ENCODE measurements around the gene SYNGR2. TPM values are rescaled to one million over a fixed set of nuclear protein-coding genes. Genes with fewer than 3 reads are reported as not detected.

SYNGR2 gene
- polyA plus RNA-seq, 1 experiment = 135 TPM

DNA sequence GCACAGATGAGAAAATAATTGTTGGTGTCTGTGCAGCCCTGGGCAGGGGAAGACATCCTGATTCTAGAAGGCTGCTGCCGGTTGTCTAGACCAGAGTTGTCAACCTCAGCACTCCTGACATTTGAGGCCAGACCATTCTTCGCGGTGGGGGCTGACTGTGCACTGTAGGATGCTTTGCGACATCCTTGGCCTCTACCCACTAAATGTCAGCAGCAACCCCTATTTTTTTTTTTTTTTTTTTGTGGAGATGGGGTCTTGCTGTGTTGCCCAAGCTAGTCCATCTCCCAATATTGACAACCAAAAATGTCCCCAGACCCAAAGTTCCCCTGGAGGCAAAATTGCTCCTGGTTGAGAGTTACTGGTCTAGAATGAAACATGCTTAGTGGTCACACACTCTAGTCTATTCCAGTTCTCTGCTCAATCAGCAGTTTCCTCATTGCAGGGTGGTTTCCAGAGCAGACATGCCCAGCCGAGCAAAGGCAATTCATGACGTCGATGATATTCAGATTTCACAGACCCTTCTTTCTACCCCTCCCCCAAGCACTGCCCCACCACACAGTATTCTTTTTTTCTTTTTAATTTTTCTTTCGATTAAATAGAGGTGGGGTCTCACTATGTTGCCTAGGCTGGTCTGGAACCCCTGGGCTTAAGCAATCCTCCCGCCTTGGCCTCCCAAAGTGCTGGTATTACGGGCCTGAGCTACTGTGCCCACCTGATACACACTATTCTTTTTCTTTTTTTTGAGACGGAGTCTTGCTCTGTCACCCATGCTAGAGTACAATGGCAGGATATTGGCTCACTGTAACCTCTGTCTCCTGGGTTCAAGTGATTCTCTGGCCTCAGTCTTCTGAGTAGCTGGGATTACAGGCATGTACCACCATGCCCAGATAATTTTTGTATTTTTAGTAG, 13.2 kb upstream of the SYNGR2 start:
- POLR2A ChIA-PET = no interaction called here
- DNase-seq (ENCODE audit: low read depth) = no peak
- CTCF ChIA-PET = interaction anchor here (0.6 kb wide), 1 partner anchor 48 kb away, joined by 3 read pairs; no protein-coding TSS in a partner anchor

GRCh38 chr17:78159575-78160158, 8.7 kb upstream of the SYNGR2 start:
- no peak for TF ChIP-seq CTCF (IDR thresholded peaks at IDR 0.05; ENCODE audit: insufficient read depth, low read depth, low read length)
- H3K36me3 ChIP-seq (ENCODE audit: control insufficient read depth, insufficient read depth, low read length) = no peaks in the 10 kb centered on the region
- H3K27me3 ChIP-seq (ENCODE audit: control insufficient read depth, insufficient read depth, low read length) = no peaks in the 10 kb centered on the region
- DNase-seq (ENCODE audit: low read depth) = no peak
- CTCF ChIA-PET = interaction anchor here (1.3 kb wide), 1 partner anchor 50 kb away, joined by 3 read pairs; no protein-coding TSS in a partner anchor
- POLR2A ChIA-PET = no interaction called here
- no peak overlapping the region for H3K4me3 ChIP-seq (ENCODE audit: low read depth, low read length)

More for the DNA sequence above, 13.2 kb upstream of the SYNGR2 start:
- H3K4me3 ChIP-seq (ENCODE audit: low read depth, low read length) = no peak overlapping the region
- TF ChIP-seq CTCF (IDR thresholded peaks at IDR 0.05; ENCODE audit: insufficient read depth, low read depth, low read length) = no peak
- H3K36me3 ChIP-seq (ENCODE audit: control insufficient read depth, insufficient read depth, low read length) = no peaks in the 10 kb centered on the region
- H3K27me3 ChIP-seq (ENCODE audit: control insufficient read depth, insufficient read depth, low read length) = no peaks in the 10 kb centered on the region

GRCh38 chr17:78163881-78164747, 4.3 kb upstream of the SYNGR2 start:
- Histone ChIP-seq H3K27me3 (ENCODE audit: control insufficient read depth, insufficient read depth, low read length) (no peaks in the 10 kb centered on the region), H3K36me3 (ENCODE audit: control insufficient read depth, insufficient read depth, low read length) (no peaks in the 10 kb centered on the region), H3K4me3 (ENCODE audit: low read depth, low read length) (no peak overlapping the region)
- no peak for TF ChIP-seq CTCF (IDR thresholded peaks at IDR 0.05; ENCODE audit: insufficient read depth, low read depth, low read length)
- POLR2A ChIA-PET = no interaction called here
- CTCF ChIA-PET = no interaction called here
- DNase-seq (ENCODE audit: low read depth) = no peak

- no peak for DNase-seq (ENCODE audit: low read depth)
- no peaks in the 10 kb centered on the region for H3K36me3 ChIP-seq (ENCODE audit: control insufficient read depth, insufficient read depth, low read length)
- no peak for TF ChIP-seq CTCF (IDR thresholded peaks at IDR 0.05; ENCODE audit: insufficient read depth, low read depth, low read length)
- no peaks in the 10 kb centered on the region for H3K27me3 ChIP-seq (ENCODE audit: control insufficient read depth, insufficient read depth, low read length)
- no peak overlapping the region for H3K4me3 ChIP-seq (ENCODE audit: low read depth, low read length)
- CTCF ChIA-PET = no interaction called here
- POLR2A ChIA-PET = no interaction called here
Observed at GRCh38 chr17:78164748-78165607, 3.4 kb upstream of the SYNGR2 start.

Measured in BJ (cell line).